Measurements from ENCODE around the gene CCDC7. TPM values are rescaled to one million over a fixed set of nuclear protein-coding genes. Genes with fewer than 3 reads are reported as not detected.
"Not testable (repeated sequence)": the region's sequence is repeated elsewhere in the genome, so short reads cannot be mapped to it uniquely, and the experiment has no call there.

Gene CCDC7
- total and polyA plus RNA-seq, 10 of the 15 experiments (the other 5 are each of a cell fraction or from before 2014, with no cell fraction given) = 1.8 to 5.6 (median 3.4) TPM

DNA sequence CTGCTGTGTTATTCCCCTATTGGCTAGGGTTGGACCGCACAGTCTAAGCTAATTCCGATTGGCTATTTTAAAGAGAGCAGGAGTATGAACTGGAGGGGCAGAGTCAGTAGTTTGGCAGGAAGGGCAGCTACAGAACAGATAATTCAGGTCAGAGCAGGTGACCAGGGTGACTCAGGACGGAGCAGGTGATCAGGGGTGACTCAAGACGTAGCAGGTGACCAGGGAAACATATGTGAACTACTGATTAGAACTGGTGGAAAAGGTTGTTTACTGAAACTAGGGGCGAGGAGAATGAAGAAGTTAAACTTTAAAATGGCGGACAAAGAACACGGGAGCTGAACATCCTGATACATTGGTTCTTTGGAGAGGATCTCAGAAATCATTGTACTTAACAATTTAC lies 102.3 kb downstream of the CCDC7 start:
- in situ Hi-C loops (cut with MboI) (no loop called here), intact Hi-C loops (cut with micrococcal nuclease; ENCODE audit: unreplicated experiment) (no loop called here)
- ChIA-PET CTCF (no interaction called here), RAD21 (ENCODE audit: unreplicated experiment) (no interaction called here), POLR2A (no interaction called here), SMC1A (ENCODE audit: uncharacterized antibody, unreplicated experiment) (no interaction called here)
- Histone ChIP-seq H3K4me3 (no peak overlapping the region), H3K27ac (ENCODE audit: control insufficient read depth, insufficient read depth) (no peak overlapping the region), H3K4me1 (ENCODE audit: control insufficient read depth, insufficient read depth, low read length) (no peaks in the 10 kb centered on the region), H3K27me3 (replicated peaks in 1 of 2; ENCODE audit: control insufficient read depth in 2 of 2, insufficient read depth in 2 of 2, low read length in 1 of 2) (no peaks in the 10 kb centered on the region), H3K9ac (ENCODE audit: control insufficient read depth, insufficient read depth, low read length) (no peak overlapping the region), H3K36me3 (ENCODE audit: control insufficient read depth in 2 of 2, insufficient read depth in 2 of 2, low read length in 1 of 2) (no peaks in the 10 kb centered on the region), H4K20me1 (ENCODE audit: control insufficient read depth, insufficient read depth) (no peaks in the 10 kb centered on the region), H2AFZ (ENCODE audit: control insufficient read depth, low read depth, low read length) (no peak overlapping the region), H3K9me3 (replicated peaks; ENCODE audit: control insufficient read depth, insufficient read depth, low read length) (no peaks in the 10 kb centered on the region), H3K79me2 (ENCODE audit: control insufficient read depth, insufficient read depth, low read length) (no peaks in the 10 kb centered on the region), H3K4me2 (ENCODE audit: control insufficient read depth, insufficient read depth) (no peak overlapping the region)
- FAIRE-seq (no peak), ATAC-seq (no peak), DNase-seq (ENCODE audit: low read depth, low spot score) (no peak)
- BruUV-seq (replicated peaks) = no TSS peak
- WGBS (ENCODE audit: insufficient coverage, insufficient replicate concordance, low lambda C conversion rate, missing lambda C conversion rate) = 60% methylated on average over 7 of the region's 7 CpGs
- no peak for TF ChIP-seq POLR2AphosphoS5 (IDR thresholded peaks at IDR 0.05; ENCODE audit: low read length)

DNA sequence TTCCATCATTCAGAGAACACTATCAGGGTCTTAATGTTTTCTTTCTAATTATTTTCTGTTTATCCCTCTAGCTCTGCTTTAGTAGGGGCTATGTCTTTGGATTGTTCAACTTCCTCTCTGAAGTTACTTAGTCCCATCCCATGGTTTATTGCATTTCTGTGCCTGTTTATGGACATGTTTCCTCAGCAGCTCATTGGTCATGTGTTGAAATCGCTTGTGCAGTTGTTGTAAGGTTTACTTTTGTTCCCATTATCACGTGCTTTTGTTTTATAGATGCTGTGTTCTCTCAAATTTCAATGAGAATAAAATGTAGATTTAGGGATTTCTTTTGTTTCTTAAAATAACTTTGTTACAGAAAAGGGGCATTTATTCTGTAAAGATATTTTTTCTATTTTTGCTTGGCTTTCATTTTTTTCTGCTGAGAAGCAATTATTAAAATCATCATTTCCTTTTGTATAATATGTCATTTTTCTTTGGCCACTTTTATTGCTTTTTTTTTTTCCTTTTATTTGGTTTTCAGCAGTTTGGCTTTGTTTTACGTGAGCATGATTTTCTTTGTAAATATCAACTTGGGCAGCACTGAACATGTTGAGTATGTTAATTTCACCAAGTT lies 110.9 kb downstream of the CCDC7 start:
- Histone ChIP-seq H2AFZ (ENCODE audit: control insufficient read depth, low read depth, low read length) (no peak overlapping the region), H3K4me1 (ENCODE audit: control insufficient read depth, insufficient read depth, low read length) (no peaks in the 10 kb centered on the region), H3K27me3 (replicated peaks in 1 of 2; ENCODE audit: control insufficient read depth in 2 of 2, insufficient read depth in 2 of 2, low read length in 1 of 2) (no peaks in the 10 kb centered on the region), H3K9me3 (replicated peaks; ENCODE audit: control insufficient read depth, insufficient read depth, low read length) (no peaks in the 10 kb centered on the region), H3K27ac (ENCODE audit: control insufficient read depth, insufficient read depth) (no peak overlapping the region), H3K4me2 (ENCODE audit: control insufficient read depth, insufficient read depth) (no peak overlapping the region), H3K4me3 (no peak overlapping the region), H3K36me3 (ENCODE audit: control insufficient read depth in 2 of 2, insufficient read depth in 2 of 2, low read length in 1 of 2) (no peaks in the 10 kb centered on the region), H3K79me2 (ENCODE audit: control insufficient read depth, insufficient read depth, low read length) (no peaks in the 10 kb centered on the region), H4K20me1 (ENCODE audit: control insufficient read depth, insufficient read depth) (no peaks in the 10 kb centered on the region), H3K9ac (ENCODE audit: control insufficient read depth, insufficient read depth, low read length) (no peak overlapping the region)
- SMC1A ChIA-PET (ENCODE audit: uncharacterized antibody, unreplicated experiment) = no interaction called here
- CTCF ChIA-PET = no interaction called here
- intact Hi-C loops (cut with micrococcal nuclease; ENCODE audit: unreplicated experiment) (no loop called here), in situ Hi-C loops (cut with MboI) (no loop called here)
- FAIRE-seq (no peak), ATAC-seq (no peak), DNase-seq (ENCODE audit: low read depth, low spot score) (no peak)
- RAD21 ChIA-PET (ENCODE audit: unreplicated experiment) = no interaction called here
- BruUV-seq (replicated peaks) = no TSS peak
- WGBS (ENCODE audit: insufficient coverage, insufficient replicate concordance, low lambda C conversion rate, missing lambda C conversion rate) = 54% methylated on average over 3 of the region's 3 CpGs
- TF ChIP-seq, protein P1, sequence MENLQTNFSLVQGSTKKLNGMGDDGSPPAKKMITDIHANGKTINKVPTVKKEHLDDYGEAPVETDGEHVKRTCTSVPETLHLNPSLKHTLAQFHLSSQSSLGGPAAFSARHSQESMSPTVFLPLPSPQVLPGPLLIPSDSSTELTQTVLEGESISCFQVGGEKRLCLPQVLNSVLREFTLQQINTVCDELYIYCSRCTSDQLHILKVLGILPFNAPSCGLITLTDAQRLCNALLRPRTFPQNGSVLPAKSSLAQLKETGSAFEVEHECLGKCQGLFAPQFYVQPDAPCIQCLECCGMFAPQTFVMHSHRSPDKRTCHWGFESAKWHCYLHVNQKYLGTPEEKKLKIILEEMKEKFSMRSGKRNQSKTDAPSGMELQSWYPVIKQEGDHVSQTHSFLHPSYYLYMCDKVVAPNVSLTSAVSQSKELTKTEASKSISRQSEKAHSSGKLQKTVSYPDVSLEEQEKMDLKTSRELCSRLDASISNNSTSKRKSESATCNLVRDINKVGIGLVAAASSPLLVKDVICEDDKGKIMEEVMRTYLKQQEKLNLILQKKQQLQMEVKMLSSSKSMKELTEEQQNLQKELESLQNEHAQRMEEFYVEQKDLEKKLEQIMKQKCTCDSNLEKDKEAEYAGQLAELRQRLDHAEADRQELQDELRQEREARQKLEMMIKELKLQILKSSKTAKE (IDR thresholded peaks at IDR 0.05; ENCODE audit: low read depth, poor library complexity, severe bottlenecking) = no peak
- TF ChIP-seq GATAD2B (conservative IDR thresholded peaks at IDR 0.05; ENCODE audit: low read depth) = no peak
- POLR2A ChIA-PET = no interaction called here

DNA sequence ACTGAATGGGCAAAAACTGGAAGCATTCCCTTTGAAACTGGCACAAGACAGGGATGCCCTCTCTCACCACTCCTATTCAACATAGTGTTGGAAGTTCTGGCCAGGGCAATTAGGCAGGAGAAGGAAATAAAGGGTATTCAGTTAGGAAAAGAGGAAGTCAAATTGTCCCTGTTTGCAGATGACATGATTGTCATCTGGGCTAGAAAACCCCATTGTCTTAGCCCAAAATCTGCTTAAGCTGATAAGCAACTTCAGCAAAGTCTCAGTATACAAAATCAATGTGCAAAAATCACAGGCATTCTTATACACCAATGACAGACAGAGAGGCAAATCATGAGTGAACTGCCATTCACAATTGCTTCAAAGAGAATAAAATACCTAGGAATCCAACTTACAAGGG lies 116.8 kb downstream of the CCDC7 start:
- H3K4me1 ChIP-seq (ENCODE audit: control insufficient read depth, insufficient read depth, low read length); H3K9me3 ChIP-seq (replicated peaks; ENCODE audit: control insufficient read depth, insufficient read depth, low read length); ATAC-seq; POLR2A ChIA-PET; H3K79me2 ChIP-seq (ENCODE audit: control insufficient read depth, insufficient read depth, low read length); intact Hi-C loops (cut with micrococcal nuclease; ENCODE audit: unreplicated experiment); H3K9ac ChIP-seq (ENCODE audit: control insufficient read depth, insufficient read depth, low read length); CTCF ChIA-PET; DNase-seq (ENCODE audit: low read depth, low spot score); H4K20me1 ChIP-seq (ENCODE audit: control insufficient read depth, insufficient read depth); H2AFZ ChIP-seq (ENCODE audit: control insufficient read depth, low read depth, low read length); H3K4me2 ChIP-seq (ENCODE audit: control insufficient read depth, insufficient read depth); H3K36me3 ChIP-seq (ENCODE audit: control insufficient read depth in 2 of 2, insufficient read depth in 2 of 2, low read length in 1 of 2); H3K4me3 ChIP-seq; in situ Hi-C loops (cut with MboI); BruUV-seq (replicated peaks); FAIRE-seq; SMC1A ChIA-PET (ENCODE audit: uncharacterized antibody, unreplicated experiment); H3K27ac ChIP-seq (ENCODE audit: control insufficient read depth, insufficient read depth); RAD21 ChIA-PET (ENCODE audit: unreplicated experiment); H3K27me3 ChIP-seq (replicated peaks in 1 of 2; ENCODE audit: control insufficient read depth in 2 of 2, insufficient read depth in 2 of 2, low read length in 1 of 2): not testable (repeated sequence)
